Body of pancreas (tissue), 4 donors: ENCODE measurements around the gene ARVCF.

Experiments
- POLR2A ChIP-seq, 3 donors: fragments of 450-650 bp; IDR thresholded peaks; one replicate each; pipeline ENCODE4 v1.6.1; 2016; ENCODE audit warnings: antibody characterized with exemption in 3 of 3, mild to moderate bottlenecking in 2 of 3
- TF ChIP-seq, protein P1 (sequence below), 7 experiments: fragments of 450-650 bp in 4 of 7; fragments of 200-600 bp in 3 of 7; sonication (generic) in 3 of 7; IDR thresholded peaks; one replicate each; pipeline ENCODE4 v1.5.1; 2016 to 2019; ENCODE audit warnings: antibody characterized with exemption in 7 of 7

DNA sequence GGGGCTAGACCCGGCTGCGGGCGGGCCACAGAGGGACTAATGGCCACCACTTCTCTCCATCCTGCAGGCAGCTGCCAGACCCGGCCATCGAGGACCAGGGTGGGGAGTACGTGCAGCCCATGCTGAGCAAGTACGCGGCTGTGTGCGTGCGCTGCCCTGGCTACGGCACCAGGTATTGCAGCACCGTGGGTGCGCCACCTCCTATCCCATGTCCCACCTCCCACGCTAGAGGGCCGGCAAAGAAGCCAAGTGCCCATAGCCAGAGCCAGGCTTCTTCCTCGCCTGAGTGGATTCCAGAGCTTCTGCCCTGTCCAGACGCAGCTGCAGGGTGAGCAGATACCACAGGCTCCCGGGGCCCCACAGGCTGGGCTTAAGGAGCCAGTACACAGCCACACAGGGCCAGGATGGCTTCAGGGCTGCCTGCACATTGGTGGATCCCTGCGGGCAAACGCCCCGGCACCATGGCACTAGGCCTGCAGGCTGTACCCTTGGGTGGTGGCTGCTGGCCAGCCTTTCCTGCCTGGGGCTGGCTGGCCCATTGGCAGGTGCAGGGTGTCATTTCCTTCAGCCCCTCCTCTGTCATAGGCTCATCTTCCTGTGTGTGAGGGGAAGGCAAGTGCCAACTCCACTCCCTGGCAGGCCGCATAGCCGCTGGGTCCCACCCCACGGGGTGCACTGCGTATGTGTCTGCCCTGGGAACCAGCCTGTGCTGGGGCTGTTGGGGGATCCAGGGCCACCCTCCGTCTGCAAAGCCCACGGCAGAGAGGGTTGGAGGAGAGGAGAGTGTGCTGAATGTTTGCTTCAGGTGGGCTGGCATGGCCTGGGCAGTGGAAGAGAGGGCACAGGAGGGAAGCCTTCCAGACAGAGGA is 46.9 kb upstream of the ARVCF start:
- TF ChIP-seq, protein P1, sequence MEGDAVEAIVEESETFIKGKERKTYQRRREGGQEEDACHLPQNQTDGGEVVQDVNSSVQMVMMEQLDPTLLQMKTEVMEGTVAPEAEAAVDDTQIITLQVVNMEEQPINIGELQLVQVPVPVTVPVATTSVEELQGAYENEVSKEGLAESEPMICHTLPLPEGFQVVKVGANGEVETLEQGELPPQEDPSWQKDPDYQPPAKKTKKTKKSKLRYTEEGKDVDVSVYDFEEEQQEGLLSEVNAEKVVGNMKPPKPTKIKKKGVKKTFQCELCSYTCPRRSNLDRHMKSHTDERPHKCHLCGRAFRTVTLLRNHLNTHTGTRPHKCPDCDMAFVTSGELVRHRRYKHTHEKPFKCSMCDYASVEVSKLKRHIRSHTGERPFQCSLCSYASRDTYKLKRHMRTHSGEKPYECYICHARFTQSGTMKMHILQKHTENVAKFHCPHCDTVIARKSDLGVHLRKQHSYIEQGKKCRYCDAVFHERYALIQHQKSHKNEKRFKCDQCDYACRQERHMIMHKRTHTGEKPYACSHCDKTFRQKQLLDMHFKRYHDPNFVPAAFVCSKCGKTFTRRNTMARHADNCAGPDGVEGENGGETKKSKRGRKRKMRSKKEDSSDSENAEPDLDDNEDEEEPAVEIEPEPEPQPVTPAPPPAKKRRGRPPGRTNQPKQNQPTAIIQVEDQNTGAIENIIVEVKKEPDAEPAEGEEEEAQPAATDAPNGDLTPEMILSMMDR (IDR thresholded peaks at IDR 0.05) = no peak
- TF ChIP-seq POLR2A (IDR thresholded peaks at IDR 0.05) = no peak
